ENCODE results near the gene TMOD2.

TMOD2 gene

DNA sequence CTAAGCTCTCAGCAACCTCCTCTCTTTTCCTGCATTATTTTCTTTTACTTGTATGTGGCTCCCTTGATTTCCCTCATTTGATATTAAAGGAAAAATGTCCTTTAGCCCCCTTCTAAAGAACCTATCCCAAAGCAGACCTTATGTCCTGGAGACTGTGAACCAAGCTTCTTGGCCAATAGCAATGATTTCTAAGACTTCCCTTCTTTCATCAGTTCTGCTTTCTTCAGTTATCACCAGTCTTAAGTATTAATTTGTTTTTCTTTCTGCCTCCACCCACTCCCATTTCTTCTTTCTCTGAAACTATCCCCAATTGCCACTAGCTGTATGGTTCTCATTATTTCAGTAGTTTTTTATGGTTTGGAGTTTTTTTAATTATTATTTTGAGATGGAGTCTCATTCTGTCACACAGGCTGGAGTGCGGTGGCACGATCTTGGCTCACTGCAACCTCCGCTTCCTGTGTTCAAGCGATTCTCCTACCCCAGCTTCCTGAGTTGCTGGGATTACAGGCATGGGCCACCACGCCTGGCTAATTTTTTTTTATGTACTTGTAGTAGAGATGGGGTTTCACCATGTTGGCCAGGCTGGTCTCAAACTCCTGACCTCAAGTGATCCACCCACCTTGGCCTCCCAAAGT, 90.1 kb downstream of the TMOD2 start:
- no peak for DNase-seq (ENCODE audit: low read depth)
- no peak overlapping the region for H3K4me3 ChIP-seq (ENCODE audit: low read depth, low read length)
- TF ChIP-seq, protein P1, sequence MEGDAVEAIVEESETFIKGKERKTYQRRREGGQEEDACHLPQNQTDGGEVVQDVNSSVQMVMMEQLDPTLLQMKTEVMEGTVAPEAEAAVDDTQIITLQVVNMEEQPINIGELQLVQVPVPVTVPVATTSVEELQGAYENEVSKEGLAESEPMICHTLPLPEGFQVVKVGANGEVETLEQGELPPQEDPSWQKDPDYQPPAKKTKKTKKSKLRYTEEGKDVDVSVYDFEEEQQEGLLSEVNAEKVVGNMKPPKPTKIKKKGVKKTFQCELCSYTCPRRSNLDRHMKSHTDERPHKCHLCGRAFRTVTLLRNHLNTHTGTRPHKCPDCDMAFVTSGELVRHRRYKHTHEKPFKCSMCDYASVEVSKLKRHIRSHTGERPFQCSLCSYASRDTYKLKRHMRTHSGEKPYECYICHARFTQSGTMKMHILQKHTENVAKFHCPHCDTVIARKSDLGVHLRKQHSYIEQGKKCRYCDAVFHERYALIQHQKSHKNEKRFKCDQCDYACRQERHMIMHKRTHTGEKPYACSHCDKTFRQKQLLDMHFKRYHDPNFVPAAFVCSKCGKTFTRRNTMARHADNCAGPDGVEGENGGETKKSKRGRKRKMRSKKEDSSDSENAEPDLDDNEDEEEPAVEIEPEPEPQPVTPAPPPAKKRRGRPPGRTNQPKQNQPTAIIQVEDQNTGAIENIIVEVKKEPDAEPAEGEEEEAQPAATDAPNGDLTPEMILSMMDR (IDR thresholded peaks at IDR 0.05; ENCODE audit: control insufficient read depth, extremely low read depth, insufficient read depth): no peak

DNA sequence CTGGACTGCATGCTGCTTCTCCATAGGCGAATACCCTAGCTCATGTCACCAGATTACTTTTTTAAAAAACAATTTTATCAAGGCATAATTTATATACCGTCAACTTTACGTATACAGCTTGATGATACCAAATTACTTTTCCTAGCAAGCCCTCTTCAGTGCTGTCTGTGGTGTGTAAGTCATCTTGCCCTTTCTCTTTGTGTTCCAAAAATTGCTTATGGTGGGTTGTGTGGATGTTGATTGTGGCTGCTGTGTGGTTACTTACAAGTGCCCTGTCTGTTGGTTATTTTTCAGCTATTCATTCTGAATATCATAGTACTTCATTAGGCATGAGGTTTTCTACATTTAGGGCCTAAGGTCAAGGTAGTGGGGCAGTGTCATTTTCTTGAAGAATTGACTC, 90.9 kb downstream of the TMOD2 start:
- TF ChIP-seq, protein P1 (IDR thresholded peaks at IDR 0.05; ENCODE audit: control insufficient read depth, extremely low read depth, insufficient read depth): no peak
- no peak for DNase-seq (ENCODE audit: low read depth)

DNA sequence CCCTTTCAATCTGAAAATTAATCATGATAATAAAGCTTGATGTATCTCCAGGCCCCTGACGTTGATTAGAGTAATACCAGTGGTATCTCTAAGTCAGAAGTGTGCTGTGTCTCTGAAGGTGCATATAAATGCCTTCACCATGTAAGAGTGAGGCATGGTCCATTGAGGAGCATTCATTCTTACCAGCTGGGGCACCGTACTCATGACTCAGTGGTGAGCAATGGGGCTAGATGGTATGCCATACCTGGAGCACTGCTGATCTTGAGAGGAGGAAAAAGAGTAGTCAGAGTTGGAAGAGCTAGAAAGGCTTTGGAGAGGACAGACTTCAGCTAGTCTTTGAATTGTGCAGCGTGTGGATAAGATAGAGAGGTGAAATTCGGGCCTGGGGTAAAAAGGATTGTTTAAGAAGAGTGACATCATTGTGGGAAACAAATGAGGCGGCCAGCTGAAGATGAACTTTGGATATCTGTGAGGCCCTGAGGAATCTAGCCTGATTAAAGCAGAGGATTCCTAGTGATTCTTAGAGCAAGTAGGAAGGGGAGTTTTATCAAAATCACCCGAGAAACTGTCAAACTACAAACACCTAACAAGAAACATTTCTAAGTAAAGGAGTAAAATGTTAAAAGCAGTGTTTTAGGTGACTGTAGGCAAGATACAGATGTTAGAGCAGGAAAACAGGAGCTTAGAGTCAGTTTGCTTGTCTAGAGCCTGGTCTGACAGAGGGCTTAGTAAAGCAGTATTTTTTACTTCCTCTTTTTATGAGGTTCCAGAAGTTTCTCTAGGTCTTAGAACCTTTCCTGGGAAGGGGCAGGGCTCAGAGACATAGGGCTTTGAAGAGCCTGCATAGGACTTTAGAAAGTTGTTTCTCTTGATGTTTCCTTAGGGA, 91.7 kb downstream of the TMOD2 start:
- TF ChIP-seq, protein P1 (IDR thresholded peaks at IDR 0.05; ENCODE audit: control insufficient read depth, extremely low read depth, insufficient read depth): no peak
- DNase-seq (ENCODE audit: low read depth): no peak
- H3K4me3 ChIP-seq (ENCODE audit: low read depth, low read length): no peak overlapping the region

More for the DNA sequence above, 90.9 kb downstream of the TMOD2 start:
- no peak overlapping the region for H3K4me3 ChIP-seq (ENCODE audit: low read depth, low read length)

DNA sequence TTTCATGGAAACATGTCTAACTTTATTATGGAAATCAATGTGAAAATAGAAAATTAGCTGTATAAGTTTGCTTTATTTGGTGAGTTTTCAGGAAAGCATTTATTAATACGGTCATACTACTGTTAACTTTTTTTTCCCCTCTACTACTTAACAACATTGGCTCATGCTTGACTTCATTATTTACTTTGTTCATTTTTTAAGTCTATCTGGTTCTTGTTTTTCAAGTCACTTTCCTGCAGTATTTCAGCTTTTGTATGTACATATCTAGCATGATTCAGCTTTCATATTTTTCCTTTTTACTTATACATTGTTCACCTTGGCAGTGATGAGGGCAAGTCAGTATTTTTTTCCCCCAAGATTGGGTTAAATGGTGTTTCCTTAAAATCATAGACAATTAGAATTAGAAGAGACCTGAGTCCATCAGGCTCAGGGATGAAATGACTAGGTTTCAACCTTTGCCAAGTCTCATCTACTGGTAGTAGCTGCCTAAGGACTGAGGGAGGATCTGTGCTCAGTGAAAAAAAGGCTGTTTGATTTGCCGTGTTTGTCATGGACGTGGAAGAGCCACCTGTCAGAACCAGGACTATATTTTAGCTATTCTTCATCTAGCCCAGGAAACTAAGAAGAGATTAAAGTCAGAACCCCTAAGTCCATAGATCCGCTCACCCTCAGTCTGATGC, 93.5 kb downstream of the TMOD2 start:
- TF ChIP-seq, protein P1 (IDR thresholded peaks at IDR 0.05; ENCODE audit: control insufficient read depth, extremely low read depth, insufficient read depth): no peak
- no peak overlapping the region for H3K4me3 ChIP-seq (ENCODE audit: low read depth, low read length)
- no peak for DNase-seq (ENCODE audit: low read depth)

DNA sequence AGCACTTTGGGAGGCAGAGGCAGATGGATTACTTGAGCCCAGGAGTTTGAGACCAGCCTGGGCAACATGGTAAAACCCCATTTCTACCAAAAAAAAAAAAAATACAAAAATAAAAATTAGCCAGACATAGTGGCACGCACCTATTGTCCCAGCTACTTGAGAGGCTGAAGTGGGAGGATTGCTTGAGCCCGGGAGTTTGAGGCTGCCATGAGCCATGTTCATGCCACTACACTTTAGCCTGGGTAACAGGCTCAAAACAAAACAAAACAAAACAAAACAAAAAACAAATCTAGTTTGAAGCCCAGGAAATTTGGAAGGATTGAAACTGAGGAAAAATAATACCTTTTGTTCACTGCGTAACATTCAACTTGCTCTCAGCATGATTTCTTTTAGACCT, 94.7 kb downstream of the TMOD2 start:
- DNase-seq (ENCODE audit: low read depth): no peak
- H3K4me3 ChIP-seq (ENCODE audit: low read depth, low read length): no peak overlapping the region
- TF ChIP-seq, protein P1 (IDR thresholded peaks at IDR 0.05; ENCODE audit: control insufficient read depth, extremely low read depth, insufficient read depth): no peak

DNA sequence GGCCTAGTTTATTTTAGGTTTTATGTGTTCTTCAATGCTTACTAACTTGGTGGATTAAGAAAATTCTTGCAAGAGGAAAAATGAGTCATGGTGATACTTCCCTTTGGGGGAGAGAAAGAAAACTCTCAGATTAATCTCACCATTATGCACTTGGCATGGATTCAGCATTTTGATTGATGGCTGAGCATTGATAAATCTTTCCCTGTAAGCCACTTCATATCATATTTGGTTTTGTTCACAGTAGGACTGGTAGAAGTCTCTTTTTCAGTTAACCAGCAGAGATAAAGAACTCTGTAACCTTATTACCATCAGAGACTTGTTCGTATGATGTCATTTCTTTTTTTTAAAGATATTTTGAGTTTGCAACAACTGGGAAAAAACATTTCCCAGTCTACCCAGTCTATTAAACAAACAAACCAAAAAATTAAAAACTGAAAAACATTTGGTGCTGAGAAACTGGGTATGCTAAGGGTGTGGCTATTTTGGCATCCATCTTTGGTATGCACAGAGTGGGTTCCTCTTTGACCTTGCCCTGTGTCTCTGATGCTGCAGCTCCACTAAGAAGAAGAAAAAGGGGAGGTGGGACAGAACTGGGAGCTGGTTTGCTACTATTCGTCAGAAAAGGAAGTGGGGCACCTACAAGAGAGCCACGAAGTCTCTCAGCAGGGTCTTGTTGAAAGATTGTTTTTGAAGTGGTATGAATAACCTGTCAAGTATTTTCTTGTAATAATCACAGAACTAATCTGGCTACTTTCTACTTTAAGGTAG, 95.2 kb downstream of the TMOD2 start:
- DNase-seq (ENCODE audit: low read depth): no peak
- H3K4me3 ChIP-seq (ENCODE audit: low read depth, low read length): no peak overlapping the region
- TF ChIP-seq, protein P1 (IDR thresholded peaks at IDR 0.05; ENCODE audit: control insufficient read depth, extremely low read depth, insufficient read depth): no peak

Data from LNCaP clone FGC (cell line).